Small intestine (tissue), 7 donors: ENCODE measurements around the gene GPR180. TPM values are rescaled to one million over a fixed set of nuclear protein-coding genes. Genes with fewer than 3 reads are reported as not detected.

Experiments
- DNase-seq, 2 donors: peaks; one replicate each; pipeline versions ENCODE4 v3.0.0 to v3.0.0-alpha.2; 2013
- FAIRE-seq: peaks from 2 replicates; lab custom pipeline; 2012; peaks lifted over from hg19 to GRCh38; lab: Jason Lieb, UNC
- H3K27ac ChIP-seq, 3 donors: one replicate each; pipeline ENCODE4 v1.5.1; 2013; ENCODE audit warnings: low read length in 2 of 3, mild to moderate bottlenecking in 2 of 3, control low read depth in 1 of 3, inconsistent platforms in 1 of 3, low read depth in 1 of 3, moderate library complexity in 1 of 3
- H3K27me3 ChIP-seq, 3 donors: one replicate each; pipeline ENCODE4 v1.6.1; 2013; ENCODE audit warnings: low read length in 3 of 3, inconsistent platforms in 1 of 3; ENCODE audit not compliant: control insufficient read depth in 3 of 3, insufficient read depth in 3 of 3
- H3K36me3 ChIP-seq, 3 donors: one replicate each; pipeline ENCODE4 v1.6.1; 2013; ENCODE audit warnings: low read length in 3 of 3, inconsistent platforms in 1 of 3, low read depth in 1 of 3, mild to moderate bottlenecking in 1 of 3, moderate library complexity in 1 of 3; ENCODE audit not compliant: control insufficient read depth in 3 of 3, insufficient read depth in 2 of 3
- H3K4me1 ChIP-seq, 3 donors: one replicate each; pipeline ENCODE4 v1.6.1; 2013; ENCODE audit warnings: low read length in 2 of 3, inconsistent platforms in 1 of 3, low read depth in 1 of 3, mild to moderate bottlenecking in 1 of 3, moderate library complexity in 1 of 3; ENCODE audit not compliant: control insufficient read depth in 3 of 3, insufficient read depth in 2 of 3
- H3K4me3 ChIP-seq, 3 donors: one replicate each; pipeline ENCODE4 v1.5.1; 2013; ENCODE audit warnings: low read length in 3 of 3, control low read depth in 1 of 3, inconsistent platforms in 1 of 3, low read depth in 1 of 3, mild to moderate bottlenecking in 1 of 3, moderate library complexity in 1 of 3
- H3K9me3 ChIP-seq, 2 donors: one replicate each; pipeline ENCODE4 v1.6.1; 2013; ENCODE audit warnings: low read depth in 1 of 2, low read length in 1 of 2; ENCODE audit not compliant: control insufficient read depth in 2 of 2, insufficient read depth in 1 of 2
- WGBS, 3 donors: extraction: QIAGEN DNeasy Blood & Tissue Kit; methylation state at CpG; one replicate each; pipeline ENCODE4 v1.1.7; 2013; 5-methylcytosine and 5-hydroxymethylcytosine counted together
- polyA plus RNA-seq, 4 donors: library from polyadenylated mRNA; stranded (reverse) in 3 of 4; unstranded in 1 of 4; fragments of 200-250 nt in 3 of 4; fragments of 120-200 nt in 1 of 4; gene quantifications; one replicate each; pipeline versions ENCODE4 v1.2.1 to v1.2.3, GENCODE V29; 2013
- donor health status: healthy with polysubstance abuse.
- donor health status: control.
- donor health status: control.
- donor health status: Bipolar disorder and iron deficiency.
- donor health status: healthy.

Gene GPR180
- polyA plus RNA-seq, 4 donors = 0.67 to 4.5 (median 1.3) TPM

DNA sequence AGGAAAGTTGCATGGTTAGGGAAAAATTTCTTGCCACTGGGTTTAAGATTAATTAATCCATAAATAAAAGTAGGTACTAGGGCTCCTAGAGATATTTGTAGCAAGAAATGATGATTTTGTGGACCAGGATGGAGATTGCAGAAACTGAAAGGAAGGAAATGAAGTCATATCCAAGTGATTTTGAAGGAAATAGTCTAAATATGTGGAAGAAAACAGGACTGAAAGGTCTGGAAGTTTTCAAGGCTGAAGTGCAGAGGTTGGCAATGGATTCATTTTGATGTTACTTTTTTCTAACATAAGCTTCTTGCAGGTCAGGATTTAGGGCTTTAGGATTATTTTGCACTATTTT, 57.9 kb downstream of the GPR180 start:
- H3K36me3 ChIP-seq = no peaks in the 10 kb centered on the region
- H3K9me3 ChIP-seq = peaks cover 0 to 13% of the 10 kb centered on the region in 2 donors
- H3K27ac ChIP-seq = no peak overlapping the region
- H3K4me1 ChIP-seq = no peaks in the 10 kb centered on the region
- no peak overlapping the region for H3K4me3 ChIP-seq
- DNase-seq (no peak), FAIRE-seq (no peak)
- peaks cover 0 to 8% (median 7%) of the 10 kb centered on the region in 3 donors for H3K27me3 ChIP-seq

GRCh38 chr13:94660695-94661326, 59.2 kb downstream of the GPR180 start:
- Histone ChIP-seq H3K9me3 (peaks cover 0 to 8% of the 10 kb centered on the region in 2 donors), H3K27ac (no peak overlapping the region), H3K36me3 (no peaks in the 10 kb centered on the region), H3K4me3 (no peak overlapping the region), H3K4me1 (no peaks in the 10 kb centered on the region), H3K27me3 (peaks cover 0 to 9% (median 8%) of the 10 kb centered on the region in 3 donors)
- 10 to 36% (median 20%) methylated on average over 6 of the region's 6 CpGs for WGBS, 3 donors
- peak; percentile 28 for DNase-seq
- FAIRE-seq = no peak

DNA sequence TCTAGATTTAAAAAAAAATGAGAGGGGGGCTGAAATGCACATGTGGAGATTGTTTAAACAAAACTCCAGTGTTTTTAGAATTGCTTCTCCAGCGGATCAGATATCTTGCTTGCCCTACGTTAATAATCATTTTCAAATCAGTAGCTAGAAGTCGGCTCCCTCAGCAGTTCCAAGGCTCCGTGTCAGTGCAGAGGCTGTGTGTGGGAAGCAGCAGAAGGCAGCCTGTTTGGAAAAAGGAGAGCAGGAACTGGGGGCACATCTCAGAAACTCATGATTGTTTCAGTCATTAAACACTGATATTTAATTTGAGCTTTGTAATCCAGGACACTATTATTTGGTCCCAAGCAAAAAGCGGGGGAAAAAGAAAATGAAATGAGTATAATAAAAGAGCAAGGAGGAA, 59.7 kb downstream of the GPR180 start:
- Histone ChIP-seq H3K27ac (no peak overlapping the region), H3K4me3 (no peak overlapping the region), H3K4me1 (no peaks in the 10 kb centered on the region), H3K9me3 (peaks cover 0 to 3% of the 10 kb centered on the region in 2 donors), H3K36me3 (no peaks in the 10 kb centered on the region), H3K27me3 (peaks cover 0 to 9% (median 8%) of the 10 kb centered on the region in 3 donors)
- 20 to 43% (median 33%) methylated on average over 5 of the region's 5 CpGs for WGBS, 3 donors
- FAIRE-seq (no peak), DNase-seq (peak in 1 of 2 donors; percentile 5)

DNA sequence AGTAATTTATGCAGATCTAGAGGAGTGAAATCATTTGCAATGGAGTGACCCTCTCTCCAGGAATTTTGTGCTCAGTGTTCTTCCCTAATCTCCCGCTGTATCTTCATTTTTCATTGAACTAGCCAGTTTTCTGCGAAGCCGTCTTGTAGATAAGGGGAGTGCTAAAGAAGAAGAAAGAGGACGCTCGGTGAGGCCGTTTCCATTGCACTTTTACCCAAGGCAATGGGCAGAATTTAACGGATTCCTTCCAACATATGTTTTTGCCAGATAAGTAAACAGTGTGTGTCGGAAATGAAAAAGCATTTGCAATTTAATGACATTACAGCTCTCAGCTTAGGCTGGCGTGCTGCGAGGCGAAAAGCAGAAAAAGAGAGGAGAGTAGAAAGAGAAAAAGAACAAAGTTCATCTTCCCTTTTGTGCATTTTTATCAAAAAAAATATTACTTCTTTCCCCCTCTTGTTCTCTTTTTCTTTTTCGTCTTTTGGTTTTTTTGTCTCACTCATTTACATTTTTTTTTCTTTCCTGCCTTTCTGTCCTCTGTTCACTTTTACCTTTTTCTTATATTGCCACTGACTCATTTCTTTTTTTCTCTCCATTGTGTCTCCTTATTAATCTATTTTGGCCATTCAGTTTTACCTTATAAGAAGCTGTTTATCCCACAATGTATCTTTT, 60.8 kb downstream of the GPR180 start:
- WGBS, 3 donors = 9 to 21% (median 16%) methylated on average over 12 of the region's 12 CpGs
- FAIRE-seq = no peak

DNA sequence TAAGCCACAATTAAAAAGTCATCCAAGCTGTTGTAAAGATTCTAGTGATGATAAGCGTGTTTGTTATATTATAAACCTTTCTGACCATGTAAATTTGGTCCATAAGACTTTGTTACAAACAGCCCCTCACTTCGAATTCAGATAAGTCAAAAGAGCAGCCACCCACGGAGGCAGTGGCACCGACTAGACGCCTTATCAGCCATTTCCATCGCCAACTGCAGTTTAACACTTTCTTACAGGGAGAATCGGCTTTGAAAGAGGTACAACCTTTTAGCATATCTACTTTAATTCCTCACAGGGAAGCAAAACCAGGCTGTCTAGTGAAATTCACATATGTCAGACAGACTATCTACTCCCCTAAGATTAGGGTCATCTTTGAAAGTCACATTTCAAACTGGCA, 63.2 kb downstream of the GPR180 start:
- Histone ChIP-seq H3K9me3 (no peaks in the 10 kb centered on the region), H3K4me3 (no peak overlapping the region), H3K36me3 (no peaks in the 10 kb centered on the region), H3K27me3 (peaks cover 0 to 9% (median 8%) of the 10 kb centered on the region in 3 donors), H3K27ac (no peak overlapping the region), H3K4me1 (no peaks in the 10 kb centered on the region)
- 40 to 60% (median 58%) methylated on average over 7 of the region's 7 CpGs for WGBS, 3 donors
- no peak for DNase-seq
- FAIRE-seq = no peak

More for the DNA sequence above, 60.8 kb downstream of the GPR180 start:
- DNase-seq = no peak
- Histone ChIP-seq H3K27me3 (peaks cover 0 to 9% (median 8%) of the 10 kb centered on the region in 3 donors), H3K4me1 (no peaks in the 10 kb centered on the region), H3K36me3 (no peaks in the 10 kb centered on the region), H3K9me3 (peaks cover 0 to under 1% of the 10 kb centered on the region in 2 donors), H3K27ac (no peak overlapping the region), H3K4me3 (no peak overlapping the region)

GRCh38 chr13:94666065-94666464, 64.4 kb downstream of the GPR180 start:
- WGBS, 3 donors = 89 to 91% (median 91%) methylated on average over 7 of the region's 7 CpGs
- H3K9me3 ChIP-seq = no peaks in the 10 kb centered on the region
- H3K36me3 ChIP-seq = no peaks in the 10 kb centered on the region
- DNase-seq = no peak
- H3K4me1 ChIP-seq = no peaks in the 10 kb centered on the region
- H3K27ac ChIP-seq = no peak overlapping the region
- H3K27me3 ChIP-seq = peaks cover 0 to 11% (median 6%) of the 10 kb centered on the region in 3 donors
- H3K4me3 ChIP-seq = no peak overlapping the region
- no peak for FAIRE-seq

DNA sequence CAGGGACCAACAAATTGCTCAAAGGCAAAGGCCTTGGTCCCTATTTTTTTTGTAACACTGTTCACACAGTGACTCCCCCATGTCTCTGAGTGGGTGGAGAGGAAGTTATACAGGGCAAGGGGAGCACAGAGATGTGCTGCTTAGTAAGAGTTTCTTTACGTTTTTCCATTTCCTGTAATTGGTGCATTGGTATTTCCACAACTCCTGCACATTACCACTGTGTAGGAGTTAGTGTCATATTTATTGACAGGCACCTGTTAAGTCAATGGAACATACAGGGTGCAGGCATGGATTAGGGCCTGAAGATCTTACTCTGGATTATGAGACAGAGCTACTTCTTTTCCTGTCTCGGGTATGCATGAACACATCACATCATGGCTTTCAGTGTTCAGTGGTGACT, 65.5 kb downstream of the GPR180 start:
- Histone ChIP-seq H3K27ac (no peak overlapping the region), H3K27me3 (peaks cover 0 to 9% (median 6%) of the 10 kb centered on the region in 3 donors), H3K4me1 (no peaks in the 10 kb centered on the region), H3K36me3 (no peaks in the 10 kb centered on the region), H3K4me3 (no peak overlapping the region), H3K9me3 (no peaks in the 10 kb centered on the region)
- whole genome bisulfite sequencing, 3 donors = 67 to 86% (median 68%) methylated on average over 2 of the region's 2 CpGs
- no peak for FAIRE-seq
- no peak for DNase-seq

- H3K27me3 ChIP-seq = peaks cover 0 to 10% (median 5%) of the 10 kb centered on the region in 3 donors
- no peaks in the 10 kb centered on the region for H3K4me1 ChIP-seq
- no peaks in the 10 kb centered on the region for H3K9me3 ChIP-seq
- DNase-seq (no peak), FAIRE-seq (no peak)
- no peak overlapping the region for H3K4me3 ChIP-seq
- 70 to 81% (median 77%) methylated on average over 2 of the region's 2 CpGs for WGBS, 3 donors
- H3K27ac ChIP-seq = no peak overlapping the region
- H3K36me3 ChIP-seq = no peaks in the 10 kb centered on the region
These were observed 70.7 kb downstream of the GPR180 start for GRCh38 chr13:94672400-94672799.
